T-helper 2 cell (primary cell): ENCODE data around the gene ANTXR2.

Experiments used
- DNase-seq, 5 experiments: peaks; one replicate each; pipeline versions ENCODE4 v3.0.0 to v3.0.0-alpha.2; 2012 to 2022

ANTXR2 gene

DNA sequence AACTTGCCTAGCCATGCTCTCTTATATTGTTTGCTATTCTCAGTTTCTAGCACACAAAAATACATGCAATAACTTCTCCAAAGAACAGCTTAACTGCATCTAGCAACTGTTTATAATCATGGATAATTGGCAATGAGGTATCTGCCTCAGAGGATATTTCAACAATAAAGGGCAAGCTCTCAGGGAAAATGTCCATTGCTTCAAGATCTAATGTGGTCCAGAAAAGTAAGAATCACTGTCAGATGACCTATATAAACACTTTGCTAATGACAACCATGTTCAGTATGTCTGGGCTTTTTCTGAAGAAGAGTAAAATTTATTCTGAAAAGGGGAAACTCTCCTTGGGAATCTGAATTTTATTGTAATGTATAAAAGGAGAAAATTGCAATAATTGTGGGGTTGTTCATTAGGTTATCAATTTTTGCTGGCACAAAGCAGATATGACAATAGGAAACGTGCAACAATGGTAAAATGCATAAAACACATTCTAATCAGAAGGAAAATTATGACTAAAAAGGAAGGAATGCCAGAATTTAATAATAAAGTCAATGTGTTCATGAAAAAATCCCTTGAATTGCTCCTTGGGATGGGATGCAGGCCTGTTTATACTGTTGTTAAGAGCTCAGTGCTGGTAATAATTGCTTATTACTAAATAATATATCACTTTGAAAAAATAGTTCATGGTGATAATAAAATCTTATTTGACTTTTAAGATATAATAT lies 90.3 kb downstream of the ANTXR2 start:
- DNase-seq = no peak

DNA sequence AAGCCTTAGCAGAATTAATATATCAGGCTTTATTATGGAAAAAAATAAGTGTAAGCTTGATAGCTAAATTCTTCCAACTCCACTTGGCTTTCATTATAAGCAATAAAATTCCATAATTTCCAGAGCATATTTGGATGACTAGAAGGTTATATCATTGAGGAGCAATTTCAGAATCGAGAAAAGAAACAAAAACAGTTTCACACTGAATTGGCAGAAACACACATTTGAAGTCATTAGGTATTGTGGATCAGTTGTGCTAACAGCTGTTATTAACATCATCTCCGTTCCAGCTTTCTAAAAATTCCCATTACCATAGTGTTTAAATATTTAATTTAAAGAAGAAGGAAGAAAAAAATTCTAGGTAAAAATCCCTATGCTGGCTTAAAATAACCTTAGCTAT lies 92.6 kb downstream of the ANTXR2 start:
- no peak for DNase-seq

DNA sequence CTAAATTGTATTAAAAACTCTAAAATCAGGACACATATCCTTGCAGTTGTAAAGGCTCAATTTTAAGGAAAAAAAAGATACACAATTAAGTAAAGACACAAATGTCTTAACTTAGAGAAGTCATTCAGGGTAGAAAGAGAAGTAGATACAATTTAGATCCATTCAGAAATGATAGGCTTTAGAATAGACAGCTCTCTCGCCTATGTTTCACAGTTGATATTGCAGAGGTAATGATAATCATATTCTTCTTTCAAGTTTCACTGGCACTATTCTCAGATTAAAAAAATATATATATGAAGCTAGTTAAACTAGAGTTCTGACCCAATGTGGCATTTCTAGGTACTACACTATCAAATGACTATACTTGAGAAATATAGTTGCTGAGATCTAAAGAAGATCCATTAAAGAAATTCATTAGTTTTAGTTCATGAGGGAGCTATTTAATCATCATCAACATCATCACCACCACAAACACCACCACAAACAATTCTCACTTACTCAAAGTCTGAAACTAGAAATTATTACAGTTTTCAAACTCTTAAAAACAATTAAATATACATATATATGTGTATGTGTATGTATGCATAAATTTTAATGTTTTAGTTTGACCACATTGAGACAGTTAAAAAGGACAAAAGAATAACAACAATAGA lies 93.1 kb downstream of the ANTXR2 start:
- peak in 1 of 5 experiments; percentile 9 for DNase-seq

DNA sequence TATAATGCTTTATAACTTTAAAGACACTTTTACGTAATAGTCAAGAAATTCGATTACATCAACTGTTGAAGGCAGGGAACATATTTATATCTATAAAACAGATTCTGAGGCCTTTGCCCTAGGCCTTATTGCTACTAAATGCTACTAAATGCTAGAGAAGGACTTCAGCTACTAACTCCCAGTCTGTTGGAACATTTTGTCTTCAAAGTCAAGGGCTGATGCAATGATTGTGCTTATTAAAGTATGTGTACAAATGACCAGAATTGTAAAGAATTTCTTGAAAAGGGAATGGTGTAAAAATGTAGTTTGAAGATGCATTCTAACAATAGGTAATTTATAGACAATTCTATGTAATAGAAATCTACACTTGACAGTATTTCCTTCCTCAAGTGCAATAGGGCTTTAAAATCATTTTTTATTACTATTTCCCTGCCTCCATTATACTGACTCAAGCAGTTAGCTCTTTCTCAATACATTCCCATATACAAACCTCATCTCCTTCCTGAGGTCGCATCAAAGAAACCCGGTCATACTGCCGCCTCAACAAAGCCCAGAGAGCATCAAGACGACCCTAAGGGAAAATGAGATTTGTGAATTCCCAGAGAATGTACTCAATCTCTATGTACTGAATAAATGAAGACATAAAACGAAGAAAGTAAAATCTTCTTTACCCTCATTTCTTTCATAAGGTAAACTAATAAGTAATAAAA lies 95.7 kb downstream of the ANTXR2 start:
- no peak for DNase-seq

DNA sequence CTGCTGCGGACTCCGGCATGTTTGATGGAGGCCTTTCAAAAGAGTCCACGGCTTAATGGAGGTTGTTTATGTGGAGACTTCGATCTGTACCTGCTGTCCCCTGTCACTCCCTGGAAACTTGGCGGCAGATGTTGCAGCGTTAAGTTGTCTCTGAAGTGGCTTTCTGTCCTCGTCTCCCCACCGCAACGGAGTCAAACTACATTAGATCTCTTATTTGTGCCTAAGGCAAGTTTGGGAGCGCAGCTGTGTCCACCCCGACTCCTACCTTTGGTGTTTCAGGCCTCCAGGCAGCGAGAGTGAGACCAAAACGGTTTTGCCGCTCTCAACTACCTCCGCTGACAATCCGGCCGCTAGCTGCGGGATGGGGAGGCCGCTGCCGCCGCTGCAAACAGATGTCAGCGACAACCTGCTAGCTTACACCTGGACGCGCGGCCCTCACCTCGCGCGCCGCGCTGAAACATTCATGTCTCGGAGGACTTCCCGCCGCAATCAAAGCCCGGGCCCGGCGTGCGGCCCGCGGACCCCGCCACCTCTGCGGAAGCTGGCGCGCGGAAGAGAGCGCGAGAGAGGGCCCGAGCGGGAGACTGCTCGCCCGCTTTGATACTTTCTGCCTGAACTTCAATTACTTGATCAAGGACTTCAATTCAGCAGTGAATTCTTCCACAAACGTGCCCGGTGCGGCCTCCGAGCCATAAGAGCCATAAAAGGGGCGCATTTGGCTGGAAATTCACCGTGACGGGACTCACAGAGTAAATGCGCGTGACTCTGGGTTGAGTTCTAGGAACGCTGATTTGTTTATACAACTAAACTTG lies 108.4 kb downstream of the ANTXR2 start:
- no peak for DNase-seq

DNA sequence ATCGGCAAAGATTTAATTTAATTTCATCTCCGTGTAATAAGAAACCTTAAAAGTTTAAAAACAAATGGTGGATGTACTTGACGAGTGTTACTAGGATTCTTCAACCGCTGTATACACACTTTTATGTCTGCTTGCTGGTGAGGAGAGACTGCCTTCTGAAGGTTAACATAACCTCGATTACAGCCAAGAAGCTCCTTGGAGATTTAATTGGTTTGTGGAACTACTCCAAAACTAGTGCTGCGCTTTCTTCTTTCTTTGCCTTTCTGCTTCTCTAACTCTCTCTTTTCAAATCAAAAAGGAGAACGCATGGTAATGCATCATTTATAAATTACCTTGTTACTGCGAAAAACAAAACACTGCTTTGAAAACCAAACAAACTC lies 109.0 kb downstream of the ANTXR2 start:
- no peak for DNase-seq

DNA sequence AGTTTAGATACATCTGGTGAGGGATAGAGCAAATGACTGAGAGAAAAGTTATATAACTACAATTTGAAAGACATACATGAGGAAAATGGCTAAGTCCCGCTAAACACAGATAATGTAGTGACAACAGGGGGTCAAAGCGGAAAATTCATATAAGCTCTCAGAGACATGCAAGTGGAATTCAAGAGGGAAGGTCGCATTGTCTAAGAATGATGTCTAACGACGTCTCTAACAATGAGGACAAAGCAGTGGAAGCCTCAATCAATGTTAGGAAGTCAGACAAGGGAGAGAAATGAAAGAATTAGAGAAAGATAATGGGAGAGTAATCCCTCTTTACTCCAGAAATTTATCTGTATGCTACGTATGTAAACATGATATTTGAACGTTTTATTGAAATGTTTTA lies 113.4 kb downstream of the ANTXR2 start:
- DNase-seq = no peak

DNA sequence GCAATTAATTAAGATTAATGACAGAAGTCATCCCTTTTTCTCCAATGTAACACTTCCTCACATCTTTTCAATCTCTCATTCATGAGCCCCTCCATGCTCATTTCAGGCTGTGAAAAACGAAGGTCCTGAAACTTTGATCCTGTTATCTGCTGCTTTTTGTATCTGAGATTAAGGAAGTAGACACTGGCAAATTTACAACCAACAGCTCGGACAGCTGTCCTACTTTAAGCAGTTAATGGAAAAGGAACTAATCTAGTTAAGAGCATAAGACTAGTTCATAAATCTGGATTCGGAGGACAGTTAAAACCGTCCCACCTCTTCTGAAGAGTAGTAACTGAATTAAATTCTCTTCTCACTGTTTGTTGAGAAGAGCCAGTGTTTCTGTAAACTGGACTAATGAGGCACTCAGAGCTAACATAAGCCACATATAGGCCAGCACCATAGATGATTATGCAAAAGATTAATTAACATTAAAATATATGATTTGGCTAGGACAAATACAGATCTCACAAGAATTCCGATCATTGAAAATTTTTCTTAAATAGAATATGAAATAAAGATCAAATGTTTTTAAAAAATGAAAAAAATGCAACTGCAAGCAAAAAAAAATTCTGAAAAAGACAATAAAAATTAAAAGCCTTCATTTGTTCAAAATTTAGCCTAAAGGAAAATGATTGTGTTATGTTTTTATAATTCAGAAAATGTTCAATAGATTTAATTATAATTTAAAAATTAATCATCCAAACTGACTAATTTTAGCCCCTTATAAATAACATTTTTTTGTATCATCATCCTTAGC lies 114.4 kb downstream of the ANTXR2 start:
- no peak for DNase-seq

DNA sequence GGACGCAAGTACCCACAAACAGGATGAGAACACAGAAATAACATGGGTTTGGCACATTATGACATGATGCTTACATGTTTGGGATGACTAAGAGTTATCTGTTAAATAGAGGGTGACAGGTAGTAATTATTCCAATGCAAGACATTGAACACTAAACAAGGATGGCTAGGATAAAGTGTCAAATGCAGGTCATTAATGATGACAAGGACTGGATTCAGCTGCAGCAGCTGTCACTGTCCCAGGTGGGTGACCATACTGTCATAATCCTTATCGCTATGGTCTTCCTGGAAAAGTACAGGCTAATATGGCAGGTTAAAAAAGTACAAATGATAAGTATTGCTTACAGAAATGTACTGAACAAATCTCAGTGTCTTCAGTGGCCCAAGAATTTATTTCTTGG lies 123.9 kb downstream of the ANTXR2 start:
- DNase-seq = no peak

DNA sequence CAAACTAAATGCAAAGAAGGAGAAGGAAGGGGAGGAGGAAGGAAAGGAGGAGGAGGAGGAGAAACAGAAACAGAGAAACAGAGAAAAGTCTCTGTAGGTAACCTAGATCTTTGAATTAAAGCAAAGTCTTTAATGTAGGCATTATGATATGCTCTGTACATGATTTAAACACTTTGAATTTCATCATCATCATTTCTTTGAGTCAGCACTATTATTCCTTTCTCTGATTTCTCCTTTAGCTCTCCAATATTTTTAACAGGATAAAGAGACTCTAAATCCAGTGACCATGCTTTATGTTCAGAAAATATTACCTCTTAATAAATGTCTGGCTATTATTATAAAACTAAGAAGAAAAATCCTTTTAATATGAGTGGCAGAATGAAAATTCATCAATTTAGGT lies 124.3 kb downstream of the ANTXR2 start:
- DNase-seq = no peak

DNA sequence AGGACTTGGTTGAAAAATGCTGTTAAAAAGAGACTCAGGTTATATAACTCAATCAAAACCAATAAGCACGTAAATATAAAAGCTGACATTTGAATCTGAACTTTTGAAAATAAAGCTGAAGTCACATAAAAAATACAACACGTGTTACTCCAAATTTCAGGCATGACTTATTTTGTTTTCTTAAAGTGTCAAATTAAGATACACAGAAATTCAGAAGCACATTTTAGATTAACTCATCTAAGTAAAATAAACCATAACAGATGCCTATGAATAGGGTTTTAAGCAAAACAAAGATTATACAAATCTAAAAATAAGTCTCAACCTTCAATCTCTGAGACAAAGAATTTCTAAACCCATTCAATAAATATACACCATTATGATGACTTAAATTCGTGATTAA lies 124.8 kb downstream of the ANTXR2 start:
- no peak for DNase-seq

DNA sequence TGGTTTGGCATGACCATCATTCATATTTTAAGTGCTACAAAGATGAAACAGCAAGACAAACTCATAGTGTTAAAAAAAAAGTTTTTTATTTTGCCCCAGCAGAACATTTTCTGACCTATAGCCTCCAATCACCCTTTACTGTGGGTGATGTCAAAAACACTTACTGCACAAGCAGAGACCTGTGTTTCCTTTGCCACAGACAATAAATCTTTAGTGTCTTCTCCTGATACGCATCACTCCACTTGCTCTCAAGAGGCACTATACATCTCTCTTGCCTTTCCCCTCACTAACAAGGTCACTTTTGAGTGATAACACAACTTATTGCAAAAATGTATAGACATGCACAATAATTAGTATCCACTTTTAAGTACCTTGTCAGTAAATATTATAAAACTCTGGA lies 125.6 kb downstream of the ANTXR2 start:
- DNase-seq = no peak

DNA sequence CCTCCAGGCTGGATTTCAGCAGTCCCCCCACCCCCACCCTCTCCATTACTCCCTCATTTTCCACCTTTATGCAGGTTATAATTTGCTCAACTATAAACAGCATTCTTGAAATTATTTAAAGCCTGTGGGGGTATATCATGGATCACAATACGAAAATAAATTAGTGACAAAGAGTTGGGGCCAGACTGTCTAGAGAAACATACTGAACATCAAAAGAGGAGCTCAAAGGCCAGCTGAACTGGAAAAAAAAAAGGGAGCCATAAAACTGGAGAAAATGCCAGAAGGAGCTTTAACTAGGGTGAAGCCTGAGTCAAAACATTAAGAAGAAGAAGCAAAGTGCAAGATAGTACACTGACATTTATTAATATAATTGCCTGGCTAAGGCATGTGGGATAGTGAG lies 137.8 kb downstream of the ANTXR2 start:
- DNase-seq = no peak

DNA sequence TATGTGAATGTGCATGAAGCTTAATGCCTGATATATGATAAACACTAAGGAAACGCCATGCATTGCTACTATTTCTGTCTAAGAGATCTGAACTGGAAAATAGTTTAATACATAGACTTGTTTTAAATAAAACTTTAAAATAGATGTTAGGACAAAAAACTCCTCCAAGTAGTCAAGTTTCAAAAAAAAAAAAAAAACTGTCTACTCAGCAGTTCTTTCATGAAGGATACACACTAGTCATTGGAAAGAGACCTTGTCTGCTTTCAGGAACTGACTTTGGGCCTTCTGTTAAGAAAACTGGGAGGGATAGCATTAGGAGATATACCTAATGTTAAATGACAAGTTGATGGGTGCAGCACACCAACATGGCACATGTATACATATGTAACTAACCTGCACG lies 138.4 kb downstream of the ANTXR2 start:
- no peak for DNase-seq

DNA sequence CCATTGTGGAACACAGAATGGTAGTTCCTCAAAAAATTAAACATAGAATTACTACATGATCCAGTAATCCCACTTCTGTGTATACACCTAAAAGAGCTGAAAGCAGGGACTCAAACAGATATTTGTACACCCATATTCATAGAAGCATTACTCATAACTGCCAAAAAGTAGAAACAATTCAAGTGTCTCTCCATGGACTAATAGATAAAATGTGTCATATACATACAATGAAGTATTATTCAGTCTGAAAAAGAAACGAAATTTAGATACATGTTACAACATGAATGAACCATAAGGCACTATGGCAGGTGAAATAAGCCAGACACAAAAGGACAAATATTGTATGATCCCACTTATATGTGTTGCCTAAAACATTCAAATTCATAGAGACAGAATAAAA lies 145.1 kb downstream of the ANTXR2 start:
- no peak for DNase-seq

DNA sequence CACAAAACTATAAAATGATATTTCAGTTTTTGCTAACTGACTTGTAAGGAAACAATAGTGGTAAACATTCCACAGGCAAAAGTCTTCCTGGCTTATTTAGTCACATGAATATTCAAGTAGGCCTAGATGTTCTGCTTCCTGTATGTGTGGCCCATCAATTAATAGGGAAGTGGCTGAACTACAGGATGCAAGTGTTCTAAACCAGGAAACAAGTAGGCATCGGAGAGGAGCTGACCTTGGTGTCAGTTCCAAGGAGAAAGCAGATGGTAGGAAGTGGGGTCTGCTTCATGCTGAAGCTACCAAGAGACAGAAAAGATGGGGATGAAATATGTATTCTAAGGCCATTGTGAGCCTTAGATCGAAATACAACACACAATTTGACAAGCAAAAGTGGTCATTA lies 149.7 kb downstream of the ANTXR2 start:
- no peak for DNase-seq

DNA sequence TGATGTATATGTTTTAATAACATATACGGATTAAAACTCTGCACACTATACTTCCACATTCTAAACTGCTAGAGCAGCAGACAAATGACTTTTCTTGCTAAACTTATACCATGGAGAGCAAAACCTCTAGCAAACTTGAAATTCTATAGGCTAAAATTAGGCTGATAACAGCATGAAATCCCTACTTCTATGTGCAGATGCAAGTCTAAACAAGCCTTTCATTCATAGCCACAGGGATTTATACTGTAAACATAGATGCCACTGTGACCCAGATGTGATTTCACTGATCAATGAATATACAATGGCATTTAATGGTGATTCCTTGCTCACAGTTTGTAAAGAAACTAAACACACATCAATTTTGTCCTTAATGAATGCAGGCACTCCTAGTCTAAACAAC lies 151.0 kb downstream of the ANTXR2 start:
- no peak for DNase-seq

DNA sequence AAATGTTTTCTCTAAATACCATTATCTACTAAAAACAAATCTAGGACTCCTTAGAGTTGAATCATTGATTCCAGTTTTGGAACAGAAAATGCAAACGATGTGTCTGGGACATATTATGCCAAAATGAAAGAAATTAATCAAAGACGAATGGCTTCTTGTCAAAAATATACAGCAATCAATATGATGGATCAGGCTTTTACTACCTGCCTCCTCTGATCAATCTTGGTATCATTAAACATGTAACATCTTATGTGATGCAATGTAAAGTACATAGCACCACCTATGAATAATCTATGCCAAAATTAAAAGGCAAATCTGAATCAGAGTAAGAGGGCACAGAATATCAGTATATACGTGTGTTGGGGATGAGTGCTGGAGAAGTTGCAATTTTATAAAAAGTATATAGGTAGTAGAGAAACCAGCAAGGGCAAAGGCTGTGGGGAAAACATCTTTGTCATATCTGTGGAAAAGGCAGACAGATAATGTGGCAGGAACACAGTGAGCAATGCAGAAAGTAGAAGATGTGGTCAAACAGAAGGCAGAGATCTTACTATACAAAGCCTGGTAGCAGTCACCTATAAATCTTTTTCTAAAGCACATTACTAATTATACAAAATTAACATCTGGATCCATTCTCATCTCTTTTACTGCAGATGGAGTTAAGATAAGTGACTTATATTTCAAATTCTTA lies 152.7 kb downstream of the ANTXR2 start:
- peak in 1 of 5 experiments; percentile 19 for DNase-seq

DNA sequence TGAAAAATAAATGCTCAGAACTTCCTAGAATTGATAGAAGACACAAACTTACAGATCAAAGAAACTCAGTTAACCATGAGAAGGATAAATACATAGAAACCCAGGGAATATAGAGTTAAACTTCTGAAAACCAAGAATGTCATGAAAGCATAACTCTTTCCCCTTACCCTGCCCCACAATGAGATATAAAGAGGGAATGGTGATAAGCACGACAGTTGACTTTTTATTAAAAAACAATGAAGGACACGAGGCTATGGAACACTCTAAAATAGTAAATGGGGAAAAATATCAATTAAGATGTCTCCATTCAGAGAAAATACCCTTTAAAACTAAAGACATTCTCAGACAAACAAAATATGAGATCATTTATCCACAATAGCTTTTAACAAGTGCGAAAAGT lies 154.7 kb downstream of the ANTXR2 start:
- DNase-seq = no peak

DNA sequence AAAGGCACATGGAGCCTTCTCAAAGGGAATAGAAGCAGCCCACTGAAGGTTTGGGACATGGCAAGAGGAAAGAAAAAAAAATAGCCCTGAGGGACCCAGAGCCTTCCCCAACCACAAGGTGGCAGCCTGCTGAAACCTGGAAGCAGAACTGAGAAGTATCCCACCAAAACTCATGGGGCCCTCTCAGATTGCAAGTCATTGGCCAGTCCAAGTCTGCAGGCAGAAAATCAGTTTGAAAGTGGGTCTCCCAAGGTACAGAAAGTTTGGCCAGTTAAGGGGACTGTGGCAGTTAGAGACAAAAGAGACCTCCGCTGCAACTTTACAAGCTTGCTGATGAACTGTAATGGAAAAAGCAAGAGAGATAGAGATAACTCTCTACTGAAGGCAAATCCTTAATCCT lies 155.8 kb downstream of the ANTXR2 start:
- peak in 4 of 5 experiments; percentile 5 to 70 (median 19) for DNase-seq

DNA sequence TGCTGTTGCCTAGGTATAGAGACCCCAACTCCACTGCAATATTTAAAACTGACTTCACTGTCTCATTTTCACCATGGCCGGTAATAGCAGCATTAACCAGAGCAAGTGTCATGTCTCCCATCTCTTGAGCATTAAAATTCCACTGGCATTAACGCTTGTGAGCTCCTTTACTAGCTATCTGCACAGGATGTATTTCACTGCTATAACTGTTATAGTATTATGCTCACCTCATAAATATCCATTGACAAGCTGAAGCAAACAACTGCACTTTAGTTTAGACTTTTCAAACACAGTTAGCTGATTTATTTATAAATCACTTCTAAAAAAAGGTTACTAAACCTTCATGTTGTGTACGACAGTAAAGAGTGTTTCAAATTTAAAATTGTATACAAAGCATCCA lies 157.8 kb downstream of the ANTXR2 start:
- DNase-seq = no peak

DNA sequence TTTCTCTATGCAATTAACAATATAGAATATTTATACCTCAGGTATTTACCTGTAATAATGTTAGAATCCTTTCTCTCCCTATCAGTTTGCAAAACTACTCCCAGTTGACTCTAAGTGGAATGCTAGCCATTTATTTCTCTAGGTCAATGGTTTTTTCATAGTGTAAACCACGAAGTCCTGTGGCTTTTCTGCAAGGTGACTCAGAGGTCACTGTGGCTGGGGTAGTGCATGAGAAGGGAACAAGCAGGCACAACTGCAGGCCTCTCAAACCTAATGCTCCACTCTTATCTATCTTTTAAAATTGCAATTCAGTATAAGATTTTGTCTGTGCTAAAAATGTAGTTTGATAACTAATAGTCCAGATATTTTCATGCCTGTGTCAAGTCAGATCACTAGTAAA lies 159.4 kb downstream of the ANTXR2 start:
- DNase-seq = peak in 1 of 5 experiments; percentile 4
